ENCODE results near the gene TRMO. TPM values are rescaled to one million over a fixed set of nuclear protein-coding genes. Genes with fewer than 3 reads are reported as not detected.

TRMO gene
- total and polyA plus RNA-seq, 7 donors = 7.8 to 27.8 (median 24.8) TPM

GRCh38 chr9:97923529-97924108, 1.3 kb upstream of the TRMO start:
- intact Hi-C loops (cut with DNase I) = loop anchor here (1.0 to 5.0 kb wide), 5 partner anchors 111 to 331 kb away; partner anchors contain the start of genes CORO2A, NANS, NCBP1 and TBC1D2
- peak; percentile 86 for DNase-seq
- 0% methylated on average over 8 of the region's 8 CpGs for WGBS, 2 donors
- no peak for TF ChIP-seq EP300 (IDR thresholded peaks at IDR 0.05)
- TF ChIP-seq, protein P1, sequence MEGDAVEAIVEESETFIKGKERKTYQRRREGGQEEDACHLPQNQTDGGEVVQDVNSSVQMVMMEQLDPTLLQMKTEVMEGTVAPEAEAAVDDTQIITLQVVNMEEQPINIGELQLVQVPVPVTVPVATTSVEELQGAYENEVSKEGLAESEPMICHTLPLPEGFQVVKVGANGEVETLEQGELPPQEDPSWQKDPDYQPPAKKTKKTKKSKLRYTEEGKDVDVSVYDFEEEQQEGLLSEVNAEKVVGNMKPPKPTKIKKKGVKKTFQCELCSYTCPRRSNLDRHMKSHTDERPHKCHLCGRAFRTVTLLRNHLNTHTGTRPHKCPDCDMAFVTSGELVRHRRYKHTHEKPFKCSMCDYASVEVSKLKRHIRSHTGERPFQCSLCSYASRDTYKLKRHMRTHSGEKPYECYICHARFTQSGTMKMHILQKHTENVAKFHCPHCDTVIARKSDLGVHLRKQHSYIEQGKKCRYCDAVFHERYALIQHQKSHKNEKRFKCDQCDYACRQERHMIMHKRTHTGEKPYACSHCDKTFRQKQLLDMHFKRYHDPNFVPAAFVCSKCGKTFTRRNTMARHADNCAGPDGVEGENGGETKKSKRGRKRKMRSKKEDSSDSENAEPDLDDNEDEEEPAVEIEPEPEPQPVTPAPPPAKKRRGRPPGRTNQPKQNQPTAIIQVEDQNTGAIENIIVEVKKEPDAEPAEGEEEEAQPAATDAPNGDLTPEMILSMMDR (IDR thresholded peaks at IDR 0.05) = peak; percentile 71 to 86 (median 82)
- H3K4me1 ChIP-seq = peaks cover 0 to 17% (median 15%) of the 10 kb centered on the region in 4 donors
- peak overlapping the region; percentile 95 to 98 (median 96) for H3K27ac ChIP-seq
- no peaks in the 10 kb centered on the region for H3K36me3 ChIP-seq
- H3K9me3 ChIP-seq = no peaks in the 10 kb centered on the region
- H3K4me3 ChIP-seq = peak overlapping the region in 3 of 4 donors; percentile 7 to 64 (median 25)
- no peaks in the 10 kb centered on the region for H3K27me3 ChIP-seq

DNA sequence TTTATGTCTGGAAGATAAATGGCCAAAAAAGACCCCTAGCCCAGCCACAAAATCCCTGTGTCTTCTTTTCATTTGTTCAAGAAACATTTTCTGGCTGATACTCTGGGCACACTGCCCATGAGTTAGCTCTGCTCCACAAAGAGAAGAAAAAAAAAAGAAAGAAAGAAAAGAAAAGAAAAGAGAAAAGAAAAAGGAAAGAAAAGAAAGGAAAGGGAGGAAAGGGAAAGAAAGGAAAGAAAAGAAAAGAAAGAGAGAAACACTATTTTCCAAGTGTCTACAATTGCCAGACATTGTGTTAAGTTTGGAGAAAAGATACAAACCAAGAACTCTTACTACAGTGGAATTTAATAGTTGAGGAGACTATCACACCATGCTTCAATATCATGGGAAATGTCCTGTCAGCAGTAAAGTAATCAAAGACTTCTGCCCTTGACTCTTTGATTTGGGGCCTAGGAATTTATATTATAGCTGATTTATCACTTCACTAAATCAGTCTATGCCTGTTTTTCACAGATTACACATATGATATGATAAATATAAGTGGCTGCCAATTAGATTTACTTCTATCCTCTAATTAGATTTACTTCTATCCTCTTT, 3.0 kb downstream of the TRMO start:
- DNase-seq = no peak
- peaks cover 0 to 19% (median 0%) of the 10 kb centered on the region in 4 donors for H3K36me3 ChIP-seq
- no peak overlapping the region for H3K27ac ChIP-seq
- H3K4me3 ChIP-seq = no peak overlapping the region
- intact Hi-C loops (cut with DNase I) = no loop called here
- no peaks in the 10 kb centered on the region for H3K9me3 ChIP-seq
- TF ChIP-seq POLR2A (IDR thresholded peaks at IDR 0.05) (no peak), EP300 (IDR thresholded peaks at IDR 0.05) (no peak), POLR2AphosphoS5 (IDR thresholded peaks at IDR 0.05) (no peak)
- TF ChIP-seq, protein P1 (IDR thresholded peaks at IDR 0.05) = no peak
- H3K27me3 ChIP-seq = no peaks in the 10 kb centered on the region
- H3K4me1 ChIP-seq = peaks cover 0 to 17% (median 15%) of the 10 kb centered on the region in 4 donors

GRCh38 chr9:97918611-97919010, 3.7 kb downstream of the TRMO start:
- Histone ChIP-seq H3K4me3 (no peak overlapping the region), H3K4me1 (peaks cover 0 to 17% (median 15%) of the 10 kb centered on the region in 4 donors), H3K36me3 (peaks cover 0 to 26% (median 0%) of the 10 kb centered on the region in 4 donors), H3K9me3 (no peaks in the 10 kb centered on the region), H3K27ac (no peak overlapping the region), H3K27me3 (no peaks in the 10 kb centered on the region)
- TF ChIP-seq POLR2A (IDR thresholded peaks at IDR 0.05) (no peak), EP300 (IDR thresholded peaks at IDR 0.05) (no peak), POLR2AphosphoS5 (IDR thresholded peaks at IDR 0.05) (no peak)
- TF ChIP-seq, protein P1 (IDR thresholded peaks at IDR 0.05) = no peak
- 63 to 78% methylated on average over 4 of the region's 4 CpGs for WGBS, 2 donors
- intact Hi-C loops (cut with DNase I) = no loop called here
- DNase-seq = no peak

- H3K36me3 ChIP-seq = peaks cover 7 to 80% (median 28%) of the 10 kb centered on the region in 4 donors
- no peak overlapping the region for H3K27ac ChIP-seq
- no peaks in the 10 kb centered on the region for H3K9me3 ChIP-seq
- no peak overlapping the region for H3K4me3 ChIP-seq
- WGBS, 2 donors = 22 to 75% methylated on average over 1 of the region's 1 CpG
- TF ChIP-seq POLR2AphosphoS5 (IDR thresholded peaks at IDR 0.05) (no peak), POLR2A (IDR thresholded peaks at IDR 0.05) (no peak), EP300 (IDR thresholded peaks at IDR 0.05) (no peak)
- TF ChIP-seq, protein P1 (IDR thresholded peaks at IDR 0.05) = no peak
- no peak for DNase-seq
- peaks cover 0 to 5% (median under 1%) of the 10 kb centered on the region in 4 donors for H3K4me1 ChIP-seq
- intact Hi-C loops (cut with DNase I) = no loop called here
- H3K27me3 ChIP-seq = no peaks in the 10 kb centered on the region
Observed at GRCh38 chr9:97911970-97912369, 10.3 kb downstream of the TRMO start.
